ENCODE measurements around the gene LRRC71. TPM values are rescaled to one million over a fixed set of nuclear protein-coding genes. Genes with fewer than 3 reads are reported as not detected.

Gene LRRC71
- total and polyA plus RNA-seq, 2 donors from 2014 or later: 0.19 to 0.50 TPM

- no peak for TF ChIP-seq CTCF (IDR thresholded peaks at IDR 0.05; ENCODE audit: borderline replicate concordance, extremely low read depth, insufficient read depth)
- Histone ChIP-seq H3K9me3 (ENCODE audit: control insufficient read depth in 2 of 3, insufficient read depth in 1 of 3, low read length in 3 of 3) (no peaks in the 10 kb centered on the region), H3K9ac (ENCODE audit: low read length in 3 of 3) (no peak overlapping the region), H3K27me3 (ENCODE audit: control insufficient read depth, insufficient read depth, low read length) (no peaks in the 10 kb centered on the region), H3K4me1 (ENCODE audit: control insufficient read depth in 2 of 3, insufficient read depth in 2 of 3, low read depth in 1 of 3, low read length in 3 of 3) (no peaks in the 10 kb centered on the region), H3K4me3 (ENCODE audit: low read length in 3 of 3) (no peak overlapping the region), H3K27ac (ENCODE audit: low read depth in 2 of 2, low read length in 2 of 2) (no peak overlapping the region), H3K36me3 (ENCODE audit: control insufficient read depth in 2 of 3, insufficient read depth in 3 of 3, low read length in 3 of 3) (peaks cover 9 to 41% (median 33%) of the 10 kb centered on the region in 3 donors)
- FAIRE-seq (no peak), DNase-seq (no peak)
- intact Hi-C loops (cut with DNase I): no loop called here
These were observed 60.1 kb downstream of the LRRC71 start for GRCh38 chr1:156980551-156980950.

Small RNA genes within 50 kb of the gene (microRNA-seq; reads per million reads assigned to microRNA genes)
- not detected for gene MIR765

Other genes with a start within 250 kb of the LRRC71 start
- gene NES, start 243.2 kb upstream of the LRRC71 start, total RNA-seq: 50.7 TPM
- 44.3 TPM for gene NES, start 243.2 kb upstream of the LRRC71 start, polyA plus RNA-seq (ENCODE audit: insufficient read depth, low read depth, low replicate concordance)
- gene CRABP2, start 215.0 kb upstream of the LRRC71 start, total RNA-seq: 15.2 TPM
- gene CRABP2, start 215.0 kb upstream of the LRRC71 start, polyA plus RNA-seq (ENCODE audit: insufficient read depth, low read depth, low replicate concordance): 21.6 TPM
- 35.2 TPM for gene METTL25B, start 192.2 kb upstream of the LRRC71 start, total RNA-seq
- gene METTL25B, start 192.2 kb upstream of the LRRC71 start, polyA plus RNA-seq (ENCODE audit: insufficient read depth, low read depth, low replicate concordance): 29.4 TPM
- 23.3 TPM for gene ISG20L2, start 191.9 kb upstream of the LRRC71 start, total RNA-seq
- 13.3 TPM for gene ISG20L2, start 191.9 kb upstream of the LRRC71 start, polyA plus RNA-seq (ENCODE audit: insufficient read depth, low read depth, low replicate concordance)
- 71.9 TPM for gene MRPL24, start 179.5 kb upstream of the LRRC71 start, total RNA-seq
- 174 TPM for gene MRPL24, start 179.5 kb upstream of the LRRC71 start, polyA plus RNA-seq (ENCODE audit: insufficient read depth, low read depth, low replicate concordance)
- gene HDGF, start 169.0 kb upstream of the LRRC71 start, total RNA-seq: 198 TPM
- gene HDGF, start 169.0 kb upstream of the LRRC71 start, polyA plus RNA-seq (ENCODE audit: insufficient read depth, low read depth, low replicate concordance): 206 TPM
- 52.8 TPM for gene PRCC, start 153.1 kb upstream of the LRRC71 start, total RNA-seq
- gene PRCC, start 153.1 kb upstream of the LRRC71 start, polyA plus RNA-seq (ENCODE audit: insufficient read depth, low read depth, low replicate concordance): 50.5 TPM
- gene SH2D2A, start 103.8 kb upstream of the LRRC71 start, total RNA-seq: 4.3 TPM
- 0.32 TPM for gene SH2D2A, start 103.8 kb upstream of the LRRC71 start, polyA plus RNA-seq (ENCODE audit: insufficient read depth, low read depth, low replicate concordance)
- 0.35 TPM for gene INSRR, start 61.5 kb upstream of the LRRC71 start, total RNA-seq
- gene INSRR, start 61.5 kb upstream of the LRRC71 start, polyA plus RNA-seq (ENCODE audit: insufficient read depth, low read depth, low replicate concordance): 2.4 TPM
- 1.0 TPM for gene NTRK1, start 59.8 kb upstream of the LRRC71 start, total RNA-seq
- gene NTRK1, start 59.8 kb upstream of the LRRC71 start, polyA plus RNA-seq (ENCODE audit: insufficient read depth, low read depth, low replicate concordance): 1.3 TPM
- 17.2 TPM for gene PEAR1, start 26.9 kb upstream of the LRRC71 start, total RNA-seq
- 4.5 TPM for gene PEAR1, start 26.9 kb upstream of the LRRC71 start, polyA plus RNA-seq (ENCODE audit: insufficient read depth, low read depth, low replicate concordance)
- gene ARHGEF11, start 125.1 kb downstream of the LRRC71 start, total RNA-seq: 36.4 TPM
- gene ARHGEF11, start 125.1 kb downstream of the LRRC71 start, polyA plus RNA-seq (ENCODE audit: insufficient read depth, low read depth, low replicate concordance): 8.8 TPM
- not detected for gene ETV3L, start 179.2 kb downstream of the LRRC71 start, total RNA-seq
- not detected for gene ETV3L, start 179.2 kb downstream of the LRRC71 start, polyA plus RNA-seq (ENCODE audit: insufficient read depth, low read depth, low replicate concordance)
- gene ETV3, start 217.8 kb downstream of the LRRC71 start, total RNA-seq: 24.8 TPM
- gene ETV3, start 217.8 kb downstream of the LRRC71 start, polyA plus RNA-seq (ENCODE audit: insufficient read depth, low read depth, low replicate concordance): 3.5 TPM